H7 (cell line): ENCODE results near the gene IL19. TPM values are rescaled to one million over a fixed set of nuclear protein-coding genes. Genes with fewer than 3 reads are reported as not detected.
"Not testable (repeated sequence)": the region's sequence is repeated elsewhere in the genome, so short reads cannot be mapped to it uniquely, and the experiment has no call there.

ENCODE experiments used
- DNase-seq: peaks from one replicate; pipeline ENCODE4 v3.0.0; 2012
- H3K27me3 ChIP-seq: 2 replicates; pipeline ENCODE4 v1.6.0; 2011; ENCODE audit warnings: mild to moderate bottlenecking, low read length; ENCODE audit not compliant: control insufficient read depth, insufficient read depth
- H3K36me3 ChIP-seq: replicated peaks from 2 replicates; pipeline ENCODE4 v1.5.1; 2011; ENCODE audit warnings: low read length; ENCODE audit not compliant: control insufficient read depth, insufficient read depth
- H3K4me3 ChIP-seq: 2 replicates; pipeline ENCODE4 v1.5.1; 2011; ENCODE audit warnings: low read depth, mild to moderate bottlenecking, control low read depth, low read length, moderate library complexity; ENCODE audit not compliant: insufficient read depth
- total RNA-seq: library from RNA; depleted of rRNA; stranded (reverse); fragments of >200 nt; shearing (Covaris generic); gene quantifications from 2 replicates; pipeline ENCODE4 v1.2.3, GENCODE V29; 2014

The IL19 gene
- total RNA-seq, 1 experiment from 2014 or later = not detected

DNA sequence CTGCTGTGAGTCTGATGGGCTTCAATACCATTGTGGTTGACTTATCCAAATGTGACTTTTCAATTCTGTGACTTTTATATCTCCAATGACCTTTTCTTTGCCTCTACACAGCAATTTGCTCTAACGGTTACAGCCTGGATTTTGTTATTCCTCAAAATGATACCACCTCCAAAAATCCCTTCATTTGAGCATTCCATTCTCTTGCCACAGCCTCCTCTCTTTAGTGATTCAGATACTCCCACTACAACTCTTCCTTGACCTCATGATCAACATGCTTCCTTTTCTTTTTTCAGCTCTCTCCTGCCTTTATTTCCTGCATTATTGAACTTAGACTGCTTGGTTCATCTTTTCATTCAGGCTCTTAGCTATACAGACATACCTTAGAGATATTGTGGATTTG lies 16.6 kb upstream of the IL19 start:
- no peak overlapping the region for H3K4me3 ChIP-seq

DNA sequence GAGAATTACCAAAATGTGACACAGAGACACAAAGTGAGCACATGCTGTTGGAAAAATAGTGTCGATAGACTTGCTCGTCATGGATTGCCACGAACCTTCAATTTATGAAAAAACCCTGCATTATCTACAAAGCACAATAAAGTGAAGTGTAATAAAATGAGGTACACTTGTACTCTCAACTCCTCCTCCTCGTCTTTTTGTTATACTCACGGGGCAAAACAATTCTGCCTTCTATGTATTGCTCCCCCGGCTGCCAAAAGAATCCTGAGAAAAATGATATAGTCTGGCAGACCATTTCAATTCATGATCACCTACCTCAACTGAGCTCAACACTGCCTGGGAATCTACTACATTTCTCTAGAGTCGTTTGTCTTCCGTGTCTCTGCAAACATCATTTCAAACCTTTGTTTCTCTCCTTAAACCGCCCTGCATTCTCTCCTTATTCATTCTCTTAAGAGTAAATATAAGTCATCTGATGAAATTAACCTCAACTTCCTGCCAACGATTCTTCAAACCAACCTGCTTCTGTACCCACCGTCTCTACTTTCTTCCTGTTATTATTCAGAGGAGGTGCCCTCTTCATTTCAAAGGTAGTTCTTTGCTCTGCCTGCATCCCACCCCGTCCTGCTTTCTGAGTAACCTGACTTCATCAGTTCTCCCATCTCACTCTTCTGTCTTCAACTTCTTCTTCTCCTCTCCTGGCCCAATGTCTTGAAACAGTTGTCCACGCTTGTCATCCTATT lies 12.9 kb upstream of the IL19 start:
- no peaks in the 10 kb centered on the region for H3K36me3 ChIP-seq
- H3K4me3 ChIP-seq = no peak overlapping the region
- DNase-seq = no peak
- H3K27me3 ChIP-seq = peaks cover 2% of the 10 kb centered on the region; the same call in 1 of the 2 replicates

More for the DNA sequence above, 16.6 kb upstream of the IL19 start:
- DNase-seq = no peak
- Histone ChIP-seq H3K36me3 (no peaks in the 10 kb centered on the region), H3K27me3 (no peaks in the 10 kb centered on the region; the same call in 1 of the 2 replicates)

DNA sequence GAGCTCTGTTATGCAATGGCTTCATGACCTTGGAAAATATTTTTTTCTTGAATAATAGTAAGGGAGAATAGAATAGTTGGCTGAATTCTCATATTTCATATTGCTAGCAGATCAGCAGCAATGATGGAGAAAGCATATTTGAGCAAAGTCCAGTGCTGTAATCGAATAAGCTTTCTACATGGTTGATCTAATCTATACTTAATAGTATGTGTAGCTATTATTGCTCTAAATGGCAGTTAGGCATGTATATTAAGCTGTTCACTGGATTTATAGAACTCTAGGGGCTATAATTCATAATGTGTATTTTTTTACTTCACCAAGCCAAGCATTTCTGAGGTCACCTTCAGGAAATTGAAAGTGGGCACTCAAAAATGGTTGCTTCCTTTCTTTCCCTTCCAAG lies 10.0 kb upstream of the IL19 start:
- Histone ChIP-seq H3K4me3 (no peak overlapping the region), H3K36me3 (no peaks in the 10 kb centered on the region), H3K27me3 (peaks cover 2% of the 10 kb centered on the region; the same call in 1 of the 2 replicates)
- no peak for DNase-seq

DNA sequence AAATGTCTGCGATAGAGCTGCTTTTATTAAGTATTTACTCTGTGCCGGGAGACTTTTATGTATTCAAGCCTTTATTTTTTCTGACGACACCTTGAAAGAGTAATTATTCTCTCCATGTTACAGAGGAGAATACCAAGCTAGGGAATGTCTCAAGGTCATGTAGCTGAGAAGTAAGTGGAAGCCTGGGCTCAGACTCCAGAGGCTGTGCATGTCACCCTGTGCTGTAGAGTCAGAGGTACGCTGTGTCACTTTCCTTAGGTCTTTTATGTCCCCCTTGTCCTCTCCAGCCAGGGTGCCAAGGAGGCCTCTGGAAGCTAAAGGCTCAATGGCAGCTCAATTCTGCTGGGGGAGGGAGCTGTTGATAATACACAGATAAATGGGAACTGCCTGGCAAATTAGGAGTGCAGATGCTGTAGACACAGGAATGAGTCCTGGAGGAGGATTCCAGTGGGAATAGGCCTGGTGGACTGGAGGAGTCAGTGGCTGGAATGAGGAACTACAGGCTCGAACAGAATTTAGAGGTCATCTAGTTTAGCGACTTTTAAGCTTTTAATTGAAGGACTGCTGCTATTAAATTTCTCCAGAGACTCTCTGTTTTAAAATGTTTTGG lies 9.3 kb upstream of the IL19 start:
- Histone ChIP-seq H3K27me3 (peaks cover 2% of the 10 kb centered on the region; the same call in 1 of the 2 replicates), H3K4me3 (no peak overlapping the region), H3K36me3 (no peaks in the 10 kb centered on the region)
- no peak for DNase-seq

DNA sequence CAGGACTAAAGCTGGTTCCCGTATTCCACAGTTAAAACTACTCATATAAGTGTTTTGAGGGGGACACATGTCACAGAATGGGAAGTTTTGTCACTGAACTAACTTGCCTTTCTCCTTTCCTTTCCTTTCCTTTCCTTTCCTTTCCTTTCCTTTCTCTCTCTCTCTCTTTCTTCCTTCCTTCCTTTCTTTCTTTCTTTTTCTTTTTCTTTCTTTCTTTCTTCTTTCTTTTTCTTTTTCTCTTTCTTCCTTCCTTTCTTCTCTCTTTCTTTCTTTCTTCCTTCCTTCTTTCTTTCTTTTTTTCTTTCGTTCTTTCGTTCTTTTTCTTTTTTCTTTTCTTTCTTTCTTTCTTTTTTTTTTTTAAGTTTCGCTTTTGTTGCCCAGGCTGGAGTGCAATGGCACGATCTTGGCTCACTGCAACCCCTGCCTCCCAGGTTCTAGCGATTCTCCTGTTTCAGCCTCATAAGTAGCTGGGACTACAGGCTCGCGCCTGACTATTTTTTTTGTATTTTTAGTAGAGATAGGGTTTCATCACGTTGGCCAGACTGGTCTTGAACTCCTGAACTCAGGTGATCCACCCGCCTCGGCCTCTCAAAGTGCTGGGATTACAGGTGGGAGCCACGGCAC lies 7.7 kb upstream of the IL19 start:
- H3K27me3 ChIP-seq, H3K36me3 ChIP-seq, H3K4me3 ChIP-seq, DNase-seq: not testable (repeated sequence)

DNA sequence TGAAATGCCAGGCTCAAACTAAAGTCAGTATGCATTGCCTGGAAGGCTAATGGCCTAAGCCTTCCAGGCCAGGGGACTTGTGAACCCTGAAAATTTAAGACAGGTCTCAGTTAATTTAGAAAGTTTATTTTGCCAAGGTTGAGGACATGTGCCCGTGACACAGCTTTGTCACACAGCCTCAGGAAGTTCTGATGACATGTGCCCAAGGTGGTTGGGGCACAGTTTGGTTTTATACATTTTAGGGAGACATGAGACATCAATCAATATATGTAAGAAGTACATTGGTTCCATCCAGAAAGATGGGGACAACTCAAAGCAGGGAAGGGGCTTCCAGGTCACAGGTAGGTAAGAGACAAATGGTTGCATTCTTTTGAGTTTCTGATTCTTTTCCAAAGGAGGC lies 4.8 kb upstream of the IL19 start:
- not testable (repeated sequence) for H3K4me3 ChIP-seq, H3K27me3 ChIP-seq, DNase-seq, H3K36me3 ChIP-seq

DNA sequence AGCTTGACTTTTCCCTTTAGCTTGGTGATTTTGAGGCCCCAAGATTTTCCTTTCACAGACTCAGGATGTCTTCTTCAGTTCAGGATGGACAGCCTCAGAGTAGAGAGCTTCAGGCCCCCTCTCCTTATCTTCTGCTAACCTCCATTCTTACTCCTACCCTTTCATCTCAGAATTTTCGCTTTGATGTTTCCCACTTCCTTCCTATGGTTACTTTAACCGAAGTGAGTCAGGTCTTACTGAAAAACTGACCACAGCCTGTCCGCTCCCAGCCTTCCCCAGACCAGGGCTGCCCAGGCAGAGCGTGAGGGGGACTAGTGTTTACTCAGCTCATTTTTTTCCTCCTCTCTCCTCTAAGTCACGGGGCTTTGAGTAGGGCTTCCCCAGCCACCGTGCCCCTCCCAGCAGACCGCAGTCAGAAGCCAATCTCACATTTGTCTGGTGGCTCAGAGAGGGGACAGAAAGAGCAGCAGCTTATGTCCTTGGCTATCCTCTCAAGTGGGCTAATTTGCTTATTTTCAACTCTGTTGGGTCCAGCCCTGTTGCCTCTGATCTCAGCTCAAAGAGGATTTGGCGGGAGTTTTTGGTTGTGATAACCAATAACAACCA lies 4.2 kb upstream of the IL19 start:
- no peaks in the 10 kb centered on the region; the same call in 1 of the 2 replicates for H3K27me3 ChIP-seq
- no peak for DNase-seq
- H3K4me3 ChIP-seq = no peak overlapping the region
- H3K36me3 ChIP-seq = no peaks in the 10 kb centered on the region

DNA sequence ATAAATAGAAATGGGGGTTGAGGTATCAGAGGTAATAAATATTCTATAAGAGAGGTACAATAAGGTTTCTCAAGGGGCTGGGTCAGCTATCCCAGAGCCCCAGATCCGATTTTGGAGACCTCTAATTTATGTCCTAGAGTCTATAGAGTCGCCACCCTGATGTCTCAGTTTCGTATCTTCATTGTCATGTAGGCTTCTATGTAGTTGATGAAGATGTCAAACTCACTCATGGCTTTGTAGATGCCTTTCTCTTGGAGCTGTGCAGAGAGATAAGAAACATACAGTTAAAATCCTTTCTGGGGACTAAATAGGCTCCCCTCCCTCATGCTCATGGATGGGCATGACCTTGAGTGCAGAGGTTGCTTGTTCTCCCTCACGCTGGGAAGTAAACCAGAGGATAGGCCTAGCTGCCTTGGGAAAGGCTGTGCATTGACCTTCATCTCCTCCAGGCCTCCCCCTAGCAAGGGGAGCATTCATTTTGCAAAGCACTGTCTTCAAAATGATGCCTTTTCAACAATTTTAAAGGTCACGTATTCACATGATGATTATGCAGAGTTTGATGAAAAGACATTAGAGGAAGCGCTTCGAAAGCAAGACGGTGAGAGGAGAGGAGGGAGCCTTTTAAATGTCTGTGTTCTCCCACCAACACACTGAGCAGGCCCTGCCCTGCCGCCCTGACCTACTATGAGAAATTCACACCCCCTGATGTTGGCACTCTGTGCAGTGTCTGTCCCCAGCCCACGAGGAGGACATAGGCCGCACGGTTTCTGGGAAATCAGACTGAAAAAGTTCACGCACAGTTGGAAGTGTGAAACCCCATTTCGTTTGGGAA lies 1.9 kb upstream of the IL19 start:
- no peaks in the 10 kb centered on the region; the same call in 1 of the 2 replicates for H3K27me3 ChIP-seq

DNA sequence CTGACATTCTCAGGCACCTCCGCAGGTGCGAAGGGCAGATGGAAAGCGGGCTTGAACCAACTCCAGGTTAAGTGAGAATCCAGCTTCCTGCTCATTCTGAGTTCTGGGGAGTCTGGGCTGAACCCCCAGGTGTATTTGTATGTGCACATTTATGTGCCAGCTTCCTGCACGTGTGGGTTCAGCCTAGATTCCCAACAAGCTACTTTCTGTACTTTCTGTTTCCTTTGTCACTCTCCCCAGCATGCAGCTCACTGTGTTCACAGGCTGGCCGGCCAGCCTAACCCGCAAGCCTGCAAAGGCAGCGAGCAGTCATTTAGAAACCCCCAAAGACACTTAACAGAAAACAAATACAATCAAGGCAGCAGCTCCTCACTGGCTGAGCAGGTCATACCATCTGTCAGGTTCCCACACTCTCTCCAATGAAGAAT lies 1.3 kb upstream of the IL19 start:
- Histone ChIP-seq H3K36me3 (no peaks in the 10 kb centered on the region), H3K27me3 (no peaks in the 10 kb centered on the region; the same call in 1 of the 2 replicates), H3K4me3 (no peak overlapping the region)
- no peak for DNase-seq

More for the DNA sequence above, 1.9 kb upstream of the IL19 start:
- no peak for DNase-seq
- H3K4me3 ChIP-seq = no peak overlapping the region
- H3K36me3 ChIP-seq = no peaks in the 10 kb centered on the region

DNA sequence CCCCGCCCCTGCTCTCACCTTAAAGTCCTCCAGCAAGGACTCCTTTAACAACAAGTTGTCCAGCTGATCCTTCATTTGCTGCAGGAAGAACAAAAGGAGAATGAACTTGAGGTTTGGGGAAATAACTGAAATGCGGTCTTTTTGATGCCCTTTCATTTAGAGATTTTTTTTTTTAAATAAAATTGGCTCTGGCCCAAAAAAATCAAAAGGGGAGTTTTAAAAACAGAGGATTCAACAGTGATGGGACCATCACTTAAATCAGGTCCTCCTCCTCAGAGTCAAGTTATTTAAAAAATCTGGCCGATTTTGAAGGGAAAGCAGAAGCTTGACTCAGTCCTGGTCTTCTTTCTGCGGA lies 742 bp downstream of the IL19 start:
- Histone ChIP-seq H3K4me3 (no peak overlapping the region), H3K36me3 (no peaks in the 10 kb centered on the region), H3K27me3 (no peaks in the 10 kb centered on the region; the same call in 1 of the 2 replicates)
- no peak for DNase-seq

DNA sequence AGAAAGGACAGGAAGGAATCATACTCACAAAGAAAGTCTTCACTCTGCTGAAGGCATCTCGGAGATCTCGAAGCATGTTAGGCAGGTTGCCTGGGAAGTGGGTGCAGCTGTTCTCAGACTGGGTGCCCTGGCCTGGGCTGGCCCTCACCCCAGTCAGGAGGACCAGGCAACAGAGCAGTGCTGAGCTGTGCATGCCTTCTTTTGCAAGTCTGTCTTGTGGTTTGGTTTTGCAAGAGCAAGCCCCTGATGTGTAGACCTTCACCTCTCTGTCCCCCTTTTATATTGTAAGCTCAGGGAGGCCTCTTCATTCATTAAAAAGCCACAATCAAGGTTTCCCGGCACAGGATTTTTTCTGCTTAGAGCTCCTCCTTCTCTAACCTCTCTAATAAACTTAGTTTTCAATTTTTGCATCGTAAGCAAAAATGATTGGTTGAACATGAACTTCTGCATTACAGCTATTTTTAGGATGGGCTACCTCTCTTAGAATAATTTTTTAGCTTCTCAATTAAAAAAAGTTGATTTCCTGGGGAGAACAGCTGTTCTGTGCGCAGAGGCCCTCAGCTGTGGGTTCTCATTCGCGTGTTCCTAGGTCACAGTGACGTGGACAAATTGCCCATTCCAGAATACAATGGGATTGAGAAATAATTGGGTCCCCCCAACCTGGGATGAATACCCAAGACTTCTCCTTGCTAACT lies 1.8 kb downstream of the IL19 start, which contains the start of gene IL10:
IL10 (minus strand) TSS at position 252 of the 695 bp plus-strand sequence; CDS start at position 193, 59 bp downstream.
- Histone ChIP-seq H3K36me3 (no peaks in the 10 kb centered on the region), H3K27me3 (no peaks in the 10 kb centered on the region; the same call in 1 of the 2 replicates), H3K4me3 (no peak within 1 kb of the TSS)
- DNase-seq = no peak

DNA sequence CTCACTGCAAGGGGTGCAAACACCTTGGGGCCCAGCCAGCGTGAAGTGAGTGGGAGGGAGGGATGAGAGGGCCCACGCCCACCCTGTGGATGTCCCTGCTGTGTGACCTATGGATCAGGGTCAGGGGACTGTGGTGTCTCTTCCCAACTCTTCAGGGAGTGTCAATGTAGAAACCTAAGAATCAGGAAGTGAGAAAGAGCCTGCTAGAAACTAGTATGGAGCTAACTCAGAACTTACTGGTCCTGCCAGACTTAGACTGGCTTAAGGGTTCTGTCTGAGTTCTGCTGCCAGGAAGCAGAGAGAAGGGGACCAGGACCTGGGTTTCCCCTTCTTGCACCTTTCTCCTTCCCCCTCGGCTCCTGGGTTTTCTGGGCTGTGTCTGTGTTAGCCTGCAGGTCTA lies 3.5 kb downstream of the IL19 start:
- Histone ChIP-seq H3K27me3 (no peaks in the 10 kb centered on the region; the same call in 1 of the 2 replicates), H3K4me3 (no peak overlapping the region), H3K36me3 (no peaks in the 10 kb centered on the region)
- no peak for DNase-seq

DNA sequence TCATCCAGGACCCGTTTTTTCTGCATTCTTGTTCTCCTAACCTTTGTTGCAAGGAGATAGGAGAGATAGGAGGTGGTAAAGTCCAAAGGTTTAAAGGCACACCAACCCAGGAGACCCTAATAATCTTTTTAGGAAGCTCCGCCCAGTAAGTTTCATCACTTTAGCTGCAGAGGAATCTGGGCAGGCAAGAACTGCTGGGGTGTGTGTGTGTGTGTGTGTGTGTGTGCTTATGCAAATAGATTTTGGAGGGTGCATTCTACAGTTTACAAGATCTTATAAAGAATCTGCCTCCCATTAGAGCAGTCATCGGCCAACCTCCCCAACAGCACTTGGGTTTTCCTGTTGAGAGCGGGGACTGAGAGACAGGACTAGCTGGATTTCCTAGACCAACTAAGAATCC lies 5.7 kb downstream of the IL19 start:
- H3K27me3 ChIP-seq = no peaks in the 10 kb centered on the region; the same call in 1 of the 2 replicates
- no peak for DNase-seq
- no peak overlapping the region for H3K4me3 ChIP-seq
- H3K36me3 ChIP-seq = no peaks in the 10 kb centered on the region
